ENCODE measurements around the gene EEIG2. TPM values are rescaled to one million over a fixed set of nuclear protein-coding genes. Genes with fewer than 3 reads are reported as not detected.

Gene EEIG2
- total and polyA plus RNA-seq, 9 of the 15 experiments (the other 6 are each of a cell fraction or from before 2014, with no cell fraction given), result 6.1 to 26.9 (median 15.2) TPM

- TF ChIP-seq HNRNPK (IDR thresholded peaks at IDR 0.05; ENCODE audit: low read depth, low read length, poor library complexity, severe bottlenecking) (no peak), SLC30A9 (CRISPR knock-in tag; IDR thresholded peaks at IDR 0.05) (no peak), CCNT2 (IDR thresholded peaks at IDR 0.05; ENCODE audit: borderline replicate concordance, extremely low read depth, insufficient read length, low read depth, low read length) (peak; percentile 67), ATF4 (CRISPR knock-in tag; IDR thresholded peaks at IDR 0.05) (peak; percentile 91), MYBL2 (IDR thresholded peaks at IDR 0.05; ENCODE audit: low read depth) (peak; percentile 56; the same call in 1 of the 2 replicates), MYBL2 (CRISPR knock-in tag; IDR thresholded peaks at IDR 0.05; ENCODE audit: borderline replicate concordance) (no peak), ZNF212 (CRISPR knock-in tag; IDR thresholded peaks at IDR 0.05) (no peak), NR4A1 (CRISPR knock-in tag; IDR thresholded peaks at IDR 0.05) (no peak), NR4A1 (tag; IDR thresholded peaks at IDR 0.05) (no peak), SP1 (CRISPR knock-in tag; IDR thresholded peaks at IDR 0.05) (no peak), CTBP1 (IDR thresholded peaks at IDR 0.05; ENCODE audit: borderline replicate concordance) (peak; percentile 67; the same call in 1 of the 2 replicates), CHD4 (IDR thresholded peaks at IDR 0.05; ENCODE audit: insufficient read depth, insufficient replicate concordance, low read depth, low read length, poor library complexity, severe bottlenecking) (no peak), RUNX1 (IDR thresholded peaks at IDR 0.05; ENCODE audit: low read depth) (no peak), PKNOX1 (IDR thresholded peaks at IDR 0.05) (0 out of 2 replicates have a peak, but pooled peaks have one; percentile 27), EWSR1 (IDR thresholded peaks at IDR 0.05; ENCODE audit: borderline replicate concordance, low read depth, partially characterized antibody) (no peak), SNRNP70 (optimal IDR thresholded peaks at IDR 0.05; ENCODE audit: low read depth, low read length) (no peak)
- TF ChIP-seq, protein P1, sequence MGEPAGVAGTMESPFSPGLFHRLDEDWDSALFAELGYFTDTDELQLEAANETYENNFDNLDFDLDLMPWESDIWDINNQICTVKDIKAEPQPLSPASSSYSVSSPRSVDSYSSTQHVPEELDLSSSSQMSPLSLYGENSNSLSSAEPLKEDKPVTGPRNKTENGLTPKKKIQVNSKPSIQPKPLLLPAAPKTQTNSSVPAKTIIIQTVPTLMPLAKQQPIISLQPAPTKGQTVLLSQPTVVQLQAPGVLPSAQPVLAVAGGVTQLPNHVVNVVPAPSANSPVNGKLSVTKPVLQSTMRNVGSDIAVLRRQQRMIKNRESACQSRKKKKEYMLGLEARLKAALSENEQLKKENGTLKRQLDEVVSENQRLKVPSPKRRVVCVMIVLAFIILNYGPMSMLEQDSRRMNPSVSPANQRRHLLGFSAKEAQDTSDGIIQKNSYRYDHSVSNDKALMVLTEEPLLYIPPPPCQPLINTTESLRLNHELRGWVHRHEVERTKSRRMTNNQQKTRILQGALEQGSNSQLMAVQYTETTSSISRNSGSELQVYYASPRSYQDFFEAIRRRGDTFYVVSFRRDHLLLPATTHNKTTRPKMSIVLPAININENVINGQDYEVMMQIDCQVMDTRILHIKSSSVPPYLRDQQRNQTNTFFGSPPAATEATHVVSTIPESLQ (CRISPR knock-in tag; IDR thresholded peaks at IDR 0.05), result no peak
- TF ChIP-seq, protein P2, sequence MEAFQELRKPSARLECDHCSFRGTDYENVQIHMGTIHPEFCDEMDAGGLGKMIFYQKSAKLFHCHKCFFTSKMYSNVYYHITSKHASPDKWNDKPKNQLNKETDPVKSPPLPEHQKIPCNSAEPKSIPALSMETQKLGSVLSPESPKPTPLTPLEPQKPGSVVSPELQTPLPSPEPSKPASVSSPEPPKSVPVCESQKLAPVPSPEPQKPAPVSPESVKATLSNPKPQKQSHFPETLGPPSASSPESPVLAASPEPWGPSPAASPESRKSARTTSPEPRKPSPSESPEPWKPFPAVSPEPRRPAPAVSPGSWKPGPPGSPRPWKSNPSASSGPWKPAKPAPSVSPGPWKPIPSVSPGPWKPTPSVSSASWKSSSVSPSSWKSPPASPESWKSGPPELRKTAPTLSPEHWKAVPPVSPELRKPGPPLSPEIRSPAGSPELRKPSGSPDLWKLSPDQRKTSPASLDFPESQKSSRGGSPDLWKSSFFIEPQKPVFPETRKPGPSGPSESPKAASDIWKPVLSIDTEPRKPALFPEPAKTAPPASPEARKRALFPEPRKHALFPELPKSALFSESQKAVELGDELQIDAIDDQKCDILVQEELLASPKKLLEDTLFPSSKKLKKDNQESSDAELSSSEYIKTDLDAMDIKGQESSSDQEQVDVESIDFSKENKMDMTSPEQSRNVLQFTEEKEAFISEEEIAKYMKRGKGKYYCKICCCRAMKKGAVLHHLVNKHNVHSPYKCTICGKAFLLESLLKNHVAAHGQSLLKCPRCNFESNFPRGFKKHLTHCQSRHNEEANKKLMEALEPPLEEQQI (IDR thresholded peaks at IDR 0.05), result peak; percentile 45; the same call in 1 of the 2 replicates
These were observed 37.9 kb upstream of the EEIG2 start (continued) for GRCh38 chr1:108521990-108522393.

Measured in K562 (cell line).